HepG2 (cell line): ENCODE data around the gene PLXNA1. TPM values are rescaled to one million over a fixed set of nuclear protein-coding genes. Genes with fewer than 3 reads are reported as not detected.

Experiments
- ATAC-seq: fragments of 200-7000 bp; cut with Tn5 transposase; 3 replicates; pipeline ENCODE4 v1.9.1; 2020; ENCODE audit warnings: mild to moderate bottlenecking, moderate library complexity
- BruUV-seq: library from RNA; stranded (reverse); fragments of 400-500 nt; replicated peaks from 2 replicates; lab custom pipeline; 2021; lab: Mats Ljungman, UMichigan
- CTCF ChIA-PET: fragments of 300-600 bp; formaldehyde crosslinking; extraction: SDS; loops from one replicate; lab custom pipeline; 2021; ENCODE audit warnings: low total read pairs, inconsistent platforms, low intra/inter-chr PET ratio; lab: Yijun Ruan, JAX
- POLR2A ChIA-PET: fragments of 350-600 bp; sonication (Branson Sonifier 250); formaldehyde crosslinking; loops from one replicate; lab custom pipeline; 2020; ENCODE audit warnings: antibody characterized with exemption, inconsistent platforms; lab: Yijun Ruan, JAX
- DNase-seq: peaks from one replicate; pipeline ENCODE4 v3.0.0-alpha.2; 2015; ENCODE audit warnings: low spot score
- FAIRE-seq: peaks from 3 replicates; lab custom pipeline; 2011; peaks lifted over from hg19 to GRCh38; lab: Jason Lieb, UNC
- H2AFZ ChIP-seq: one replicate; pipeline ENCODE4 v1.6.1; 2011; ENCODE audit warnings: low read length, inconsistent platforms
- H3K27ac ChIP-seq: fragments of 300-600 bp; 3 replicates; pipeline ENCODE4 v1.8.0; 2011; ENCODE audit warnings: mixed run types, mild to moderate bottlenecking, mixed read lengths, low read length, inconsistent platforms; ENCODE audit not compliant: insufficient read depth; ENCODE audit errors: extremely low read length
- H3K27me3 ChIP-seq, 2 experiments: fragments of 200-600 bp in 1 of 2; 2 replicates in 1 of 2; 3 replicates in 1 of 2; pipeline versions ENCODE4 v1.6.0 to v1.8.0; 2011; ENCODE audit warnings: low read length in 2 of 2, mild to moderate bottlenecking in 2 of 2, moderate library complexity in 2 of 2, inconsistent platforms in 1 of 2; ENCODE audit not compliant: insufficient read depth in 2 of 2, control insufficient read depth in 1 of 2
- H3K36me3 ChIP-seq, 2 experiments: fragments of 200-600 bp in 1 of 2; replicated peaks in 1 of 2; 2 replicates in 1 of 2; 3 replicates in 1 of 2; pipeline versions ENCODE4 v1.5.1 to v1.8.0; 2011; ENCODE audit warnings: low read length in 2 of 2, inconsistent platforms in 1 of 2; ENCODE audit not compliant: insufficient read depth in 2 of 2, control insufficient read depth in 1 of 2
- H3K4me1 ChIP-seq: 2 replicates; pipeline ENCODE4 v1.5.1; 2012; ENCODE audit warnings: low read length, inconsistent platforms; ENCODE audit not compliant: insufficient read depth
- H3K4me2 ChIP-seq: 2 replicates; pipeline ENCODE4 v1.6.0; 2011; ENCODE audit warnings: low read depth, low read length, inconsistent platforms
- H3K4me3 ChIP-seq, 3 experiments: fragments of 200-600 bp in 1 of 3; sonication (generic), shearing (Covaris generic) in 1 of 3; replicated peaks in 1 of 3; 2 replicates each; pipeline ENCODE4 v1.5.1; 2011 to 2016; ENCODE audit warnings: low read length in 3 of 3, inconsistent platforms in 2 of 3, low read depth in 2 of 3, mild to moderate bottlenecking in 2 of 3, control low read depth in 1 of 3, mixed read lengths in 1 of 3; ENCODE audit not compliant: insufficient read depth in 1 of 3
- H3K79me2 ChIP-seq: one replicate; pipeline ENCODE4 v1.6.1; 2011; ENCODE audit warnings: low read length, inconsistent platforms; ENCODE audit not compliant: insufficient read depth
- H3K9ac ChIP-seq: 2 replicates; pipeline ENCODE4 v1.6.0; 2011; ENCODE audit warnings: mild to moderate bottlenecking, low read depth, low read length, inconsistent platforms; ENCODE audit not compliant: insufficient read depth
- H3K9me3 ChIP-seq: 2 replicates; pipeline ENCODE4 v1.5.1; 2012; ENCODE audit warnings: mild to moderate bottlenecking, low read length
- H4K20me1 ChIP-seq: 2 replicates; pipeline ENCODE4 v1.6.0; 2011; ENCODE audit warnings: inconsistent platforms, mild to moderate bottlenecking, low read length, moderate library complexity; ENCODE audit not compliant: insufficient read depth
- EED ChIP-seq: sonication (generic); formaldehyde crosslinking; IDR thresholded peaks from 2 replicates; pipeline ENCODE4 v1.5.0; 2020; ENCODE audit warnings: mild to moderate bottlenecking, missing genetic modification reagents
- MTF2 ChIP-seq: sonication (generic); formaldehyde crosslinking; IDR thresholded peaks from 2 replicates; pipeline ENCODE4 v1.5.0; 2020; ENCODE audit warnings: missing genetic modification reagents, borderline replicate concordance
- ONECUT2 ChIP-seq: sonication (generic); formaldehyde crosslinking; IDR thresholded peaks from 2 replicates; pipeline ENCODE4 v1.4.0; 2020; ENCODE audit warnings: missing genetic modification reagents
- SIN3A ChIP-seq: IDR thresholded peaks from 2 replicates; pipeline ENCODE4 v1.6.1; 2011; ENCODE audit warnings: low read depth, mild to moderate bottlenecking, control low read depth, low read length, borderline replicate concordance
- ZFP37 ChIP-seq: sonication (generic); formaldehyde crosslinking; IDR thresholded peaks from 2 replicates; pipeline ENCODE4 v1.4.0; 2020; ENCODE audit warnings: missing genetic modification reagents, borderline replicate concordance
- ZFP82 ChIP-seq: sonication (generic); formaldehyde crosslinking; IDR thresholded peaks from 2 replicates; pipeline ENCODE4 v1.5.1; 2020; ENCODE audit warnings: mild to moderate bottlenecking, missing genetic modification reagents, borderline replicate concordance
- ZMYM3 ChIP-seq: sonication (generic); formaldehyde crosslinking; IDR thresholded peaks from 2 replicates; pipeline ENCODE4 v1.5.1; 2020; ENCODE audit warnings: mild to moderate bottlenecking, missing genetic modification reagents
- ZNF3 ChIP-seq: IDR thresholded peaks from 2 replicates; pipeline ENCODE4 v1.7.0; 2017; ENCODE audit warnings: inconsistent platforms
- WGBS: methylation state at CpG from one replicate; pipeline ENCODE4 v1.1.6; 2017; ENCODE audit warnings: low lambda C conversion rate; 5-methylcytosine and 5-hydroxymethylcytosine counted together
- in situ Hi-C: cut with HindIII; loops from 2 replicates; pipeline ENCODE4 v1.10.0; 2017; ENCODE audit warnings: low pct_unique_long_range_greater_than_20kb; ENCODE audit not compliant: extremely low pct_ligation_motif_present
- intact Hi-C: fragments of 100-400 bp; cut with micrococcal nuclease; formaldehyde crosslinking; loops from one replicate; pipeline ENCODE4 v1.10.0; 2022; ENCODE audit not compliant: unreplicated experiment
- polyA plus RNA-seq, 8 experiments: library from polyadenylated mRNA; depleted of rRNA in 3 of 8; stranded (reverse) in 7 of 8; unstranded in 1 of 8; fragments of >200 nt; fragmentation: Illumina TruSeq in 4 of 8; extraction: Trizol in 4 of 8; gene quantifications; 2 replicates each; pipeline versions ENCODE4 v1.2.1 to v1.2.3, GENCODE V29; 2011 to 2016; ENCODE audit warnings: low read depth in 4 of 8, missing spikeins in 1 of 8, mixed read lengths in 1 of 8; ENCODE audit not compliant: insufficient read depth in 1 of 8
- total RNA-seq, 5 experiments: library from RNA; depleted of rRNA; stranded (reverse); fragments of >200 nt; fragmentation: Illumina TruSeq; extraction: Trizol; gene quantifications; 2 replicates each; pipeline ENCODE4 v1.2.3, GENCODE V29; 2016; ENCODE audit warnings: low read depth in 1 of 5
- TF ChIP-seq, protein P1 (sequence below): sonication (generic); formaldehyde crosslinking; IDR thresholded peaks from 2 replicates; pipeline ENCODE4 v1.5.1; 2020; ENCODE audit warnings: mild to moderate bottlenecking, missing genetic modification reagents

PLXNA1 gene
- total and polyA plus RNA-seq, 2 of the 13 experiments (the other 11 are each of a cell fraction or from before 2014, with no cell fraction given), result 16.6 to 18.2 TPM

DNA sequence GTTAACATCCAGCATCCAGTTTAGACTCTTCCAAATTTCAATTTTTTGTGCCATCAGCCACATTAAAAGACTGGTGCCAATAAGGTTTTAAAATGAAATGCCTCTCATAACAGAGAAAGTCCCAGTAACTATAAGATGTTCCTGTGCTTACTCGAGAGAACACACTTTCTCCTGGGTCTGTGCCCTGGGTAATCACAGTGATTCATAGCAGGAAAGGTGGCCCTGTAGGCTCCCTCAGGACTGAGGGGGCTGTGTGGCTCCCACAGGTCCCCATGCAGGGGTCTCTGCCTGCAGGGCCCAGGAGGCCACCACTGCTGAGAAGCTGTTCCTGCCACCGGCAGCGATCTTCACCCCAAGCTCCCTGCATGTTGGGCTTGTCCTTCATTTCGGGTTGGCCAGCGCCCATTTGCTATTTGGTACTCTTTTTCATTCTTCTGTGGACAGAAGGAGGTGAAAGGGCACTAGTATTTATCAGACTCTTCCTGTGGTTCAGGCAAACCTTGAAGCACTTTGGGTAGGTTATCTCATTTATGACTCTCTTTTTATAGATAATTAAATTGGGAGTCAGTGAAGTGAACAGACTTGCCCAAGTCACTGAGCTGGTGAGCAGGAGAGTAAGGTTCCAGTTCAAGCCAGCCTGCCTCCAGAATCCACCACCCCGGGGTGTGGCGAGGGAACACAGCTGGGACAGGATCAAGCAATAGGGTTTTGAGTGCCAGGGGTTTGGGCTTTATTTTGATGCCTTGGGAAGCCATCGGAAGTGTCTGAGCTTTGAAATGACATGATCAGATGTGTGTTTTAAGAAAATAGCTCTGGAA is 44.2 kb upstream of the PLXNA1 start:
- no peak for ATAC-seq
- ChIA-PET POLR2A (no interaction called here), CTCF (no interaction called here)
- in situ Hi-C loops, result no loop called here
- H3K9ac ChIP-seq, result no peak overlapping the region
- no peak for FAIRE-seq
- H3K4me1 ChIP-seq, result no peaks in the 10 kb centered on the region
- H3K27ac ChIP-seq, result no peak overlapping the region
- peaks cover 0 to 2% of the 10 kb centered on the region in 2 experiments; a peak in 2 of 5 replicates for H3K36me3 ChIP-seq
- TF ChIP-seq ZNF3 (CRISPR knock-in tag) (no peak), ZMYM3 (CRISPR knock-in tag) (no peak), MTF2 (no peak), ZFP82 (no peak), SIN3A (no peak), ONECUT2 (CRISPR knock-in tag) (no peak), ZFP37 (CRISPR knock-in tag) (no peak), EED (no peak)
- TF ChIP-seq, protein P1, sequence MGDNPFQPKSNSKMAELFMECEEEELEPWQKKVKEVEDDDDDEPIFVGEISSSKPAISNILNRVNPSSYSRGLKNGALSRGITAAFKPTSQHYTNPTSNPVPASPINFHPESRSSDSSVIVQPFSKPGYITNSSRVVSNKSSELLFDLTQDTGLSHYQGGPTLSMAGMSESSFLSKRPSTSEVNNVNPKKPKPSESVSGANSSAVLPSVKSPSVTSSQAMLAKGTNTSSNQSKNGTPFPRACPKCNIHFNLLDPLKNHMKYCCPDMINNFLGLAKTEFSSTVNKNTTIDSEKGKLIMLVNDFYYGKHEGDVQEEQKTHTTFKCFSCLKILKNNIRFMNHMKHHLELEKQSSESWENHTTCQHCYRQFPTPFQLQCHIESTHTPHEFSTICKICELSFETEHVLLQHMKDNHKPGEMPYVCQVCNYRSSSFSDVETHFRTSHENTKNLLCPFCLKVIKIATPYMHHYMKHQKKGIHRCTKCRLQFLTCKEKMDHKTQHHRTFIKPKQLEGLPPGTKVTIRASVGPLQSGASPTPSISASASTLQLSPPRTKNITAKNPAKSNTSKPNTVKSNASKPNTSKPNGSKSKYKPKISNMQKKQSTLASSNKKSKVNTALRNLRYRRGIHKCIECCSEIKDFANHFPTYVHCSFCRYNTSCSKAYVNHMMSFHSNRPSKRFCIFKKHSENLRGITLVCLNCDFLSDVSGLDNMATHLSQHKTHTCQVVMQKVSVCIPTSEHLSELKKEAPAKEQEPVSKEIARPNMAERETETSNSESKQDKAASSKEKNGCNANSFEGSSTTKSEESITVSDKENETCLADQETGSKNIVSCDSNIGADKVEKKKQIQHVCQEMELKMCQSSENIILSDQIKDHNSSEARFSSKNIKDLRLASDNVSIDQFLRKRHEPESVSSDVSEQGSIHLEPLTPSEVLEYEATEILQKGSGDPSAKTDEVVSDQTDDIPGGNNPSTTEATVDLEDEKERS (CRISPR knock-in tag), result no peak
- no peaks in the 10 kb centered on the region for H3K27me3 ChIP-seq
- WGBS, result 89% methylated on average over 8 of the region's 8 CpGs
- no peak overlapping the region for H2AFZ ChIP-seq
- no TSS peak for BruUV-seq
- intact Hi-C loops, result no loop called here
- H3K9me3 ChIP-seq, result no peaks in the 10 kb centered on the region
- no peak overlapping the region for H3K4me3 ChIP-seq
- no peaks in the 10 kb centered on the region for H4K20me1 ChIP-seq
- no peak overlapping the region for H3K4me2 ChIP-seq
- no peaks in the 10 kb centered on the region for H3K79me2 ChIP-seq
- no peak for DNase-seq
